ENCODE results near the gene MOXD1. TPM values are rescaled to one million over a fixed set of nuclear protein-coding genes. Genes with fewer than 3 reads are reported as not detected.

MOXD1 gene
- total and polyA plus RNA-seq, 2 of the 8 experiments (the other 6 are each of a cell fraction or from before 2014, with no cell fraction given), result 1.6 to 3.5 TPM

- Histone ChIP-seq H4K5ac (ENCODE audit: insufficient read length, low read depth, low read length) (no peak overlapping the region), H3K56ac (replicated peaks; ENCODE audit: insufficient read length, low read depth, low read length) (no peak overlapping the region), H3K18ac (ENCODE audit: extremely low read depth, low read length) (no peak overlapping the region), H3K23ac (ENCODE audit: insufficient read length) (no peak overlapping the region), H4K91ac (replicated peaks; ENCODE audit: insufficient read length, low read length) (no peak overlapping the region), H3K36me3 (ENCODE audit: control insufficient read depth in 2 of 4, insufficient read depth in 4 of 4, low read length in 3 of 4) (no peaks in the 10 kb centered on the region), H3K4me3 (ENCODE audit: extremely low read depth in 1 of 4, insufficient read depth in 2 of 4, low read depth in 3 of 4, low read length in 4 of 4) (no peak overlapping the region), H2BK20ac (ENCODE audit: low read length) (no peak overlapping the region), H3K79me2 (ENCODE audit: control insufficient read depth in 1 of 2, insufficient read depth in 2 of 2, low read length in 2 of 2) (no peaks in the 10 kb centered on the region), H3K4me1 (replicated peaks in 1 of 4; ENCODE audit: control insufficient read depth in 3 of 4, insufficient read depth in 4 of 4, low read length in 3 of 4) (peaks cover 0 to 3% (median 0%) of the 10 kb centered on the region in 4 experiments; a peak in 2 of 7 replicates), H3K23me2 (ENCODE audit: low read depth, low read length) (no peaks in the 10 kb centered on the region), H2BK12ac (ENCODE audit: low read depth, low read length) (no peak overlapping the region), H3K79me1 (ENCODE audit: low read depth, low read length) (no peaks in the 10 kb centered on the region), H2BK120ac (replicated peaks; ENCODE audit: low read depth, low read length) (no peak overlapping the region), H2AFZ (ENCODE audit: low read length) (no peak overlapping the region), H3K4me2 (ENCODE audit: insufficient read depth in 1 of 2, low read depth in 2 of 2, low read length in 2 of 2) (no peak overlapping the region), H4K8ac (ENCODE audit: extremely low read depth, insufficient read depth, low read length) (no peak overlapping the region), H2BK5ac (ENCODE audit: low read depth, low read length) (no peak overlapping the region), H3K4ac (replicated peaks; ENCODE audit: insufficient read length, low read depth, low read length) (no peak overlapping the region), H3K14ac (ENCODE audit: insufficient read length) (no peak overlapping the region), H4K20me1 (replicated peaks in 1 of 2; ENCODE audit: control insufficient read depth in 1 of 2, insufficient read depth in 2 of 2, low read length in 2 of 2) (no peaks in the 10 kb centered on the region), H3K9me3 (ENCODE audit: insufficient read depth in 2 of 2, low read depth in 1 of 2, low read length in 1 of 2) (peaks cover 0 to 11% of the 10 kb centered on the region in 2 experiments; a peak in 3 of 4 replicates), H2BK15ac (ENCODE audit: low read length) (no peak overlapping the region), H2AK5ac (ENCODE audit: low read depth, low read length) (no peak overlapping the region), H3K27ac (ENCODE audit: low read depth, low read length) (no peak overlapping the region), H3K9ac (replicated peaks in 1 of 4; ENCODE audit: extremely low read depth in 1 of 4, low read depth in 3 of 4, low read length in 3 of 4) (no peak overlapping the region), H3K27me3 (replicated peaks in 1 of 4; ENCODE audit: control insufficient read depth in 3 of 4, extremely low read depth in 1 of 4, insufficient read depth in 3 of 4, low read length in 3 of 4) (no peaks in the 10 kb centered on the region)
- TF ChIP-seq BRCA1 (IDR thresholded peaks at IDR 0.05; ENCODE audit: low read depth, low read length), result no peak
- no peak for TF ChIP-seq HDAC6 (IDR thresholded peaks at IDR 0.05; ENCODE audit: low read depth, low read length)
- TF ChIP-seq SP4 (IDR thresholded peaks at IDR 0.05; ENCODE audit: low read length), result no peak
- no peak for TF ChIP-seq KDM1A (IDR thresholded peaks at IDR 0.05; ENCODE audit: borderline replicate concordance, low read length)
- TF ChIP-seq POU5F1 (IDR thresholded peaks at IDR 0.05; ENCODE audit: low read depth, low read length), result no peak
- WGBS, 2 experiments (ENCODE audit: extremely low coverage in 1 of 2, insufficient coverage in 1 of 2, insufficient read length in 1 of 2, insufficient replicate concordance in 2 of 2, low coverage in 1 of 2, low lambda C conversion rate in 2 of 2, missing lambda C conversion rate in 1 of 2), result 92% methylated on average over 4 of the region's 4 CpGs; no CpG with 5 or more reads in 1 of the 2 experiments
- DNase-seq (ENCODE audit: low read depth in 1 of 2, low spot score in 2 of 2) (no peak), FAIRE-seq (no peak)
- ChIA-PET POLR2A (ENCODE audit: partially characterized antibody) (no interaction called here), CTCF (ENCODE audit: partially characterized antibody) (interaction anchor here (0.6 to 2.2 kb wide), 4 partner anchors 10 to 299 kb away, joined by 3 to 7 read pairs (median 5); no protein-coding TSS in a partner anchor)
Observed at GRCh38 chr6:132446141-132446854, 45.0 kb upstream of the MOXD1 start.
